GM21737 (cell line): ENCODE measurements around the gene TMPRSS5.
A peak's percentile ranks its signal among the peaks of the same experiment; 100 is the strongest.
"Not testable (repeated sequence)": the region's sequence is repeated elsewhere in the genome, so short reads cannot be mapped to it uniquely, and the experiment has no call there.

ENCODE experiments used
- ATAC-seq: cut with Tn5 transposase; IDR thresholded peaks from one replicate; pipeline ENCODE4 v1.9.1; 2021; ENCODE audit warnings: mild to moderate bottlenecking, moderate library complexity; ENCODE audit not compliant: unreplicated experiment

TMPRSS5 gene

DNA sequence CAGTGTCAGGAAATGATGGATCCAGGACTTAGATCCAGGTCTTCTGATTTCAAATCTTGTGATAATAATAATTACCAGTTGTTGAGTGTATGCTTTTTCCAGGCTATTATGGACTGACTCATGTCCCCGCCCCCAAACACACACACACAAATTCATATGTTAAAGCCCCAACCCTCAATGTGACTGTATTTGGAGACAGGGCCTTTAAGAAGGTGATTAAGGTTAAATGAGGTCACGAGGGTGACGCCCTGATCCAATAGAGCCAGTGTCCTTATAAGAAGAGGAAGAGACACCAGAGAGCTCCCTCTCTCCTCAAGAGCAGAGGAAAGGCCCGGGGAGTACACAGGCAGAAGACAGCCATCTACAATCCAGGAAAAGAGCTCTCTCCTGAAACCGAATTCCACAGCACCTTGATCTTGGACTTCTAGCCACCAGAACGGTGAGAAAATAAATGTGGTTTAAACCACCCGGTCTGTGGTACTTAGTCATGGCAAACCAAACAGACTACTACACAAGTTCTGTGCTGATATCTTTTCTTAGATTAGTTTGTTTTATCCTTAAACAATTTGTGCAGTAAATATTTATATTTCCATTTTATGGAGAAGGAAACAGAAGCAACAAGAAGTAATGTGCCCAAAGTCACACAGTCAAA lies 8.2 kb downstream of the TMPRSS5 start:
- ATAC-seq = no peak

DNA sequence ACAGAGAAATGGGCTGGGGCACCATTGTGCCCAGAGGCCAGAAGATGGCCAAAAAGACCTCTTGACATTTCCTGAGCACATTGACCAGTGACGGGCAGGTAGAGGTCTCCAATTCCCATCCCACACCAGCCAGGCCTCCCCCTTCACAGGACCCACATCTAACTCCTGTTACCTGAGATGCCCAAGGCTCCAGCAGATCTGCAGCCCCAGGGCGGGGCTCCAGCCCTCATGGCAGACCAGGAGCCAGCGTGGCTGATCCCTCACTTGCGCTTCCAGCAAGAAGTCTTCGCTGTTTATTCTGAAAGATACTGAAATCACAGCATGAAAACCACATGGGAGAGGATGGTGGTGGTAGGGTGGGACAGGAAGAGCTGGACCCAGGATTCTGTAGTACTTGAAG lies 9.0 kb downstream of the TMPRSS5 start:
- no peak for ATAC-seq

DNA sequence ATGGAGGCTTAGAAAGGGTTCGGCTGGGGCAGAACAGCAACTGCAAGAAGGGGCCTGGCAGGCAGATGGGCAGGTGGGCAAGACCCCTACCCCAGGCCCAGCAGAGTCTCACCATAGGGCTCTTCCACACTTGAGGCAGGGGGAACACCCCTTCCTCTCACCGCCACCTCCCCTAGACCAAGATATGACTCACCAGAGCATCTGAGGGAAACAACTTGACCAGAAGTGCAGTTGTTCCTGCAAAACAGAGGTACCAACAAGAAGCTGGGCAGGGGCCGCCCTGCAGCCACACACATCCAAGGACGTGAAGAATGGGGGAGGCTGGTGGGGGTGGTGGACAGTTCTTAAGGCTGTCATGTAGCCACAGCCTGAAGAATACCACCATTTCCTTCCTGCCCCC lies 10.9 kb downstream of the TMPRSS5 start:
- no peak for ATAC-seq

DNA sequence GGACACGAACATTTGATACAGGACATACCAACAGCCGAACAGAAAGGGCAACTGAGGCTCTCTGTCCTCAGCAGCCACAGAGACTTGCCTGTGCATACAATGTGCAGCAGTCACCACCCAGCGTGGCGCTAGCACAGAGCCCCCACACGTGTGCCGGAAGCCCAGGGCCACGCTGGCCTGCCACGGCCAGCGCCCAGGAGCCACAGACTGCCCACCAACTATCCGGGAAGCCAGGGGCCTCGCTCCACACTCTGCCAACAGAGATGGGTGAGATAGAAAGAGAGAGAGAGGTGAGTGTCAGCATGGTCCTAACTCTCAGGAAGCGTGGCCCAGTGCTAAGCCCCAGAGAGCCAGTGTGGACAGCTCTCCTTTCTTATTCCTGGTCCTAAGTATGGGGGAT lies 11.7 kb downstream of the TMPRSS5 start:
- no peak for ATAC-seq

DNA sequence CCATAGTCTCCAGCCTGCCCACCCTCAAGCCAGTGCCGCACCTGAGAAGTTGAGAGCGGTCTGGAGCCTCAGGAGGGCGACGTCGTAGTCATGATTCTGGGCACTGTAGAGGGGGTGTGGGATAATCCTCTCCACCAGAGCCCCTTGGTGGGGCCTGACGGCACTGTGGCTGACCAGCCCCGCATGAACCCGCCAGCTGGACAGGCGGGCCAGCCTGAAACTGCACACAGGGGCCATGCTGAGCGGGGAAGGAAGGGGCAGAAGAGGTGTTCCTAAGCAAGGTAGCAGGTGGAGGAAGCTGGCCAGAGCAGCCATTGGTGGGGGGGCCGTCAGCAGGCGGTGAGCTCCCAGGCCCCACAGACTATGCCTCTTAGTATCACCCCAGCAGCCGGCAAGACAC lies 13.1 kb downstream of the TMPRSS5 start:
- no peak for ATAC-seq

DNA sequence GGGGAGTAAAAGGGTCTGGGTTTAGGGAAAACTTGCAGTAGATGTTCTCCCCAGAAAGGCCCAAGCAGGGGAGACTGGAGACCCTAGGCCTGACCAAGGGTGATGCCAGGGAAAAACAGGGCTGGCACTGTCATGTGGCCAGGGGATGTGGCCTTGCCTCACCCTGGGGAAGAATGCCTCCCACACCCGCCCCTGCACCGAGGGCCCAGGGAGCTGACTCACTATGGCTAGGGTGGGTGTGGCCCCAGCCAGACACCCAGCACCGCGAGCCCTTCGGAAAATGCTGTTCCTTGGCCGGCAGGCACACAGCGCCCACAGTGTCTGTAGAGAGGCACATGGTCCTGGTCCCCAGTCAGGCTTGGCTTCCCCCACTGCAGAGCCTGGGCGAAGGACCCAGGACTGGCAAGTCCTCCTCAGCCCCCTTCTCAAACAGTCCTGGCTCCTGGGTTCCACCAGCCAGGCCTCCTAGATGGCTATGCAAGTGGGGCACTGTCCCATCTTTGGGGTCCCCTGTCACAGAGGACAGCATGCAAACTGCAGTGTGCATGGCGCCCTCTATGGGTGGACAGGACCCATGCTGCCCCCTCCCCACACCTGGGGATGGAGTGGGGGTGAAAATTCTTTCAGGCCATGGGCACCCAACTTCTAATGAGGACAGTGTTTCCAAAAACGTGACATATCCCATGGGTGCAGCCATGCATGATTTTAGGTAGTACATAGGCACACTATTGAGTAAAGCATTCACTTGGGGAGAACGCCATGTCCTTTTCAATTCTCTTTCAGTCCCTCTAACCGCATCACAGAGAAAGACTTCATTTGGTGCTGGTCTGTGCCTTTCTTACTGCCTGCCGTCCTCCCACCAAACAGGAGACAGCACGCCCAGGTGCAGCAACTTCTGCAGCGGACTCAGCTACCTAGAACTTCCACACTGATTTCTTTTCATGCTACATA lies 15.2 kb downstream of the TMPRSS5 start:
- ATAC-seq = no peak

DNA sequence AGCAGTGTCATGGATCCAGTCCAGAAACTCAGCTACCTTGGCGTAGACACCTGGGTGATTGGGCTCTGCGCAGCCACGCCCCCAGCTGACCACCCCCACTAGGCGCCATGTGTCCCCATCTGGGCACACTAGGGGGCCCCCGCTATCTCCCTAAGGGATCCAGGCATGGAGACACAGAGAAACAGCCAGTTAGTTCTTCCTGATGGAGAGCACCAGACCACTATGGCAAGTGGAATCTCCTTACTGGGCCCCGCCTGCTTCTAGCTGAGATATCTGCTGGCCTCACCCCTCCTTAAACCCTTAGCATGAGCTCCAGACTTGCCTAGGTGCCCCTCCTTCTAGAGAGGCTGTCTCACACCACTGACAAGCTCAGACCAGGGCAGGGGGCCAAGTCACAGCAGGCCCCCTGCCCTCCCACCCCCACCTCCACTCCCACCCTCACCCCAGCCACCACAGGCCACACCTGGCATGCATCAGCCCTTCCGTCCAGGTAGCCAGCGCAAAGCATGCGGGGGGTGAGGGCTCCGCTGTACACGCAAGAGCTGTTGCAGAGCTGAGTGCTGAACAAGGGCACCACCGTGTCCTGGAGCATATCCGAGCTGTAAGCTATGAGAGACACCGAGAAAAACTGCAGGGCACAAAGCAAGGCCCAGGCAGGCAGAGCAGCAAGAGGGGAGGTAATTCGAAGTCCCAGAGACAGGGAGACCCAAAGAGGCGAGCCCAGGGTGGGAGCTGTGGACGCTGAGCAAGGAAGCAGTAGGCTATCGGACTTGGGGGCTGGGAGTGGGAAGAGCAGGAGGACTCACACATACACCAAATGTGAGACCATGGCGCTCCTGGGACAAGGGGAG lies 16.1 kb downstream of the TMPRSS5 start:
- ATAC-seq = no peak

DNA sequence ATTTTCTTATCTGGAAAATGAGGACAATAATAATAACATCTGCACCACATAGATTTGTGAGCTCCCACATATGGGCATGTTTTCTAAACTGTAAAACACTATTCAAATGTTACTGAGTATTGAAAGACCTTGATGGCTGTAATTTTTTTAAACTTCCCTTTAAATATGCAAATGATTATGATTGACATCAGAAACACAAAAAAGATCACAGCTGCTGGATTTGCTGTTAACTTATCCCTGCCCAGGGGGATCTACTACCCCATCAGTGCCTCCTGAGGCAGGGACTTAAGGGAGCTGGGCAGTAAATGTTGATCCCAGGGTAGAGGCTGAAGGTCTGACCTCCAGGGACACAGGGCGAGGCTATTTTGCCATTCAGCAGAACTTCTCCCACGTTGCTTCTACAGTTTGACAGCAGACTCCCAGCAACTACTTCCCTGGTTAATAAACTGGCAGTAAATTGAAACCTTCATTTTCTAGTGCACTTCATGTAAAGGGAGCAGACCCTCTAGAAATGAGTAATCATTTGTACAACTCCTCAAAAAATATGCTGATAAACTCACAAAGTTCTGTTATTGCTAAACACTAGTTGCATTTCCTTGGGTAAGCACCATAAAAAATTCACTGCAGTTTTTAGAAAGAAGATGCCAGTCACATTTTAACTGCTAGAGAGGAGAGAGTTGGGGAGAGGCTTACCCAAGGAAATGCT lies 20.3 kb downstream of the TMPRSS5 start:
- no peak for ATAC-seq

DNA sequence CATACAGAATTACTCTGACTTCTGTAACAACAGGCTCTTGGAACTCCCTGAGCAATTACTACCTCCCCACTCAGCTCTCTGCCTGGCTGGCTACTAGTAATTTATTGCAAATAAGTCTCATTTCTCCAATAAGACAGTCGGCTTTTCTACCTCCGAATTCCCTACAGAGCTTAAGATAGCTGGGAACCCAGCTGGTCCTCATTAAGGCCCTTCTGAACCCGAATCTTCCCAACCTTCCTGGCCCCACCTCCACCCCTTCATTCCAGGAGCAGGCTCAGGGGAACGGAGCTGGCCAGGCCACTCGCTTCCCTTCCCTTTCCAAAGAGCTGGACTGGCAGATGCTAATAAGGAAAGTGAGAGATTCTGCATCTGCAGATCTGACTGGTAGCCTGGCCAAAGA lies 21.6 kb downstream of the TMPRSS5 start:
- ATAC-seq = no peak

DNA sequence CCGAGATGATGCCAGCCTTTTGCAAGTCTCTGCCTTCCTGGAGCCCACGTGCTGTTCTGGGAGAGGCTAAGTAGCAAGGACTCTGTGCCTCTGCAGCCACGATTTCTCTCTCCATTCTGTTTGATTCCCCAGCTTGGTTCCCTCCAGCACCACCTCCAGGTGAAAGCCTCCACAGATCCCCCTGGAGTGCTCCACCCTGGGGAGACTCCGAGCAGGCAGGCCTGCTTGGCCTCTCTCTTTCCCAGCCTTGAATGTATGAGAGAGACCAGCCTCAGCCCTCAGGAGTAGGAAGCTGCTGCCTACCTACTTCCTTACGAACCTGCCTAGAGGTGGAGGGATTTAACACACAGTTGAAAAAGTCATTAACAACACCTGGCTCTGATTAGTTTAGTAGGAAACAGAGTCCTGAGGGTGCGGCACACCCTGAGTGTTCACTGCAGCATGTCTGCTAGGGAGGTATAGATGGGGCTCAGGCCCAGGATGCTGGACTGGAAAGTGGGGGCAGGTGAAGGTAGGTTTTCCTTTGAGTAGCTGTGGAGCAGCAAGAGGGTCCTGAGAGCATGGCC lies 22.5 kb downstream of the TMPRSS5 start:
- no peak for ATAC-seq

DNA sequence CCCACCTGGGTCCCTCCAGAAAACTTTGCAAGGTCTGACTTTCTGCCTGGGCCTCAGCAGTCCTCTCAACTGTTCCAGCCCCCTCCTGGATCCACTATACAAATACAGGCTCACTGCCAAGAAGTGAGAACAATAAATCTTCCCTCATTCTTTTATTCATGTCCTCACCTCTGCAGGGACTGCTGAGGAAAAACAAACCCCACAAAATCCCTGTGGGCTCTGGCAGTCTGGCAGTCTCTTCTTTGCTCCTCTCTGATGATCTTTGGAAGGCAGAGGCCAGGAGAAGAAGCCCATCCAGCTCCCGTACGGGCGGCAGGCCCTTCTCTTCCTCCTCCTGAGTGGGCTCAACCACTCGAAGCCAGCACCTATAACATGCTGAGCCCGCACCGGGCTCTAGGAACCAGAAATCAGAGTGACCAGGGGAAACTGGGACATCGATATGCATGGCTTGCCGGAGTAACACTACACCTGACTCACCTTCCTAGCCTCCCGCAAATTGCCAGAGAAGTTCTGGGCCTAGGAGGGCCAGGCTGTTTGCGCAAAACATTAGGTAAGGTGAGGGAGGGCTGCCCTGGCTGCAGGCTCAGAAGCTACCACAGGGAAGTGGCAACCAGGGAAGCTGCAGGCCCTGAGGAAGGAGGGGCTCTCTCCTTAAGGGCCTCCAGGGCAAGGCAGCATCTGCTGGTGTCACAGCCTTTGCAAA lies 24.2 kb downstream of the TMPRSS5 start:
- no peak for ATAC-seq

DNA sequence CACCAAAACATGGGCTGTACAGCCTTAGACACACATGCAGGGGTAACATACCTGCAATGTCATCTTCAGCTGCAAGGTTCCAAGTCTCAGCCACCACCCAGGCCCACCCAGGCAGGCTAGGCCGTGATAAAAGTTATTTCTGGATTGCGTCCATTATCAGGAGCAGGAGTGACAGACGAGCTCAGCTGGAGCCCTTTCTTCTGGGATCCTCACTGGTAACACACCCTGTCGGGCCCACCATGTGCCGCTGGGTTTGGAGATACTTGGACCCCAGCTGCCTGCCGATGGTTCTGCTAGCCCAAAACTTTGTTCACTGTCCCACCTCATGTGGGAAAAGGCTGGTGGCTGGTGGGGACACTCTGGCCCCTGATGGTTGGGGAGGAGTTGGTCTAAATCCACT lies 24.8 kb downstream of the TMPRSS5 start:
- ATAC-seq = no peak

DNA sequence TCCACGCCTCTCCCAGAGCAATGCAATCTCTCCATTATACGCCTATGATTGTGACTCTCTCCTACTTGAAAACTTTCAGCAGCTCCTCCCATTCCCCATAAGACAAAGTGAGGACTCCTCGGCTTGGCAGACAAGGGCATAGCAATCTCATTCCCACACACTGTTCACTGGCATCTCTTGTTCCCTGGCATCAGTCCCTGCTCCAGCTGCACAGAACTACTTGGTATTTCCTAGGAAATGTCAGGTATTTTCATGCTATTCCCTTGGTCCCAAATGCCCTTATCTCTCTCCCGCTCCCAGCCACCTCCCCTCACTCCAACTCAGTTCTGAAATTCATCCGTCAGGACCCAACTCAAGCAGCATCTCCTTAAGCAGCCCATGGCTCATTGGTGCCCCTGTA lies 28.4 kb downstream of the TMPRSS5 start:
- no peak for ATAC-seq

DNA sequence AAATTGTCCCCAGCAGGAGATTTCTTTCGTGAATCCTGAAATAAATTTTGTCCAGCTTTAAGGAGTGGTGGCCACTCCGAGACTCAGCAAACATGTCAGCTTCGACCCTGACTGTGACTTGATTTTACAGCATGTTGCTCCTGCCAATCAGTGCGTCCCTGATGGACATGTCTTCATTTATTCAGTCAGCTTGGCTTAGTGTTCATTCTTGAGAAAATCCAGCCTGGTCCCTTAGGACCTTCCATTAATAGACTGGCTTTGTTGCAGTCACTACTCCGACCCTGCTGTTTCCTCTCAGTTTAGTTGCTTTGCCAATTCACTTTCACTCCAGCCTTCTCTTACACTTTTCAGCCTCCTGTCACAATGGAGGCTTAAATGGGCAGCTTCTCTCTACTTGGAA lies 30.5 kb downstream of the TMPRSS5 start:
- no peak for ATAC-seq

DNA sequence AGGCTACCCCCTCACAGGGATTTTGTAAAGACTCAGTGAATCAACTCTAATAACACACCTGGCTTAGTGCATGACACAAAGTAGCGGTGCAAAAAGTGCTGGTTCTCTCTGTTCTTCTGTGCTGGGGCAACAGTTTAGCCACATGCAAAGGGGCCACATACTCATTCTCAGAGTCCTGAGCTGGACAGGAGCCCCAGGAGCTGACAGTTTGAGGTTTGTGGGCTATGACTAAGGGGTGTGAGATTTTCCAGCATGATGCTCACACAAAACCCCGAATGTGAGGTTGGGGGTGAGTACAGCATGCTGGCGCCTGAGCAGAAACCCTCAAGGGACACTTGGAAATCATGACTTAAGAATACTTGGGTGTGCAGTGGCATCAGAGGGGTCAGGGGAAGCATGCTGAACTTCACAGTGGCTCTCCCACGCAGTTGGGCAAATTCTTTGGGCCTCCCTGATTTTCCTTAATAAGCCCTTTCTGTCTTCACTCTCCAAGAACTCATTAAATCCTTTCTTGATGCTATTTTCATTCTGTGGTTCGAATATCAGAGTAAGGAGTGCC lies 31.0 kb downstream of the TMPRSS5 start:
- peak; percentile 69 for ATAC-seq

DNA sequence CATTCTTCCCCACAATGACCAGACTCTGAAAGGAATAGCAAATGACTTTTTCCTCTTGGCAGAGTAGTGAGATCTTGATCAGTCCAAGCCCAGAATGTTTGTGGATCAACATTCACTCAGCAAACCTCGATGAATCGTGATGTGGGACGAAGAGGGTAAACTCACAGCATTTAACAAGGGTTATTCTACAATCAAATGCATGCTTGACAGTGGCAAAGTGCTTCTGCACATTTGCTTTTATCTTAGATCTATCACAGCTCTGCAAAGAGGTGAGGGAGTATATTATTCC lies 31.8 kb downstream of the TMPRSS5 start:
- ATAC-seq = no peak

DNA sequence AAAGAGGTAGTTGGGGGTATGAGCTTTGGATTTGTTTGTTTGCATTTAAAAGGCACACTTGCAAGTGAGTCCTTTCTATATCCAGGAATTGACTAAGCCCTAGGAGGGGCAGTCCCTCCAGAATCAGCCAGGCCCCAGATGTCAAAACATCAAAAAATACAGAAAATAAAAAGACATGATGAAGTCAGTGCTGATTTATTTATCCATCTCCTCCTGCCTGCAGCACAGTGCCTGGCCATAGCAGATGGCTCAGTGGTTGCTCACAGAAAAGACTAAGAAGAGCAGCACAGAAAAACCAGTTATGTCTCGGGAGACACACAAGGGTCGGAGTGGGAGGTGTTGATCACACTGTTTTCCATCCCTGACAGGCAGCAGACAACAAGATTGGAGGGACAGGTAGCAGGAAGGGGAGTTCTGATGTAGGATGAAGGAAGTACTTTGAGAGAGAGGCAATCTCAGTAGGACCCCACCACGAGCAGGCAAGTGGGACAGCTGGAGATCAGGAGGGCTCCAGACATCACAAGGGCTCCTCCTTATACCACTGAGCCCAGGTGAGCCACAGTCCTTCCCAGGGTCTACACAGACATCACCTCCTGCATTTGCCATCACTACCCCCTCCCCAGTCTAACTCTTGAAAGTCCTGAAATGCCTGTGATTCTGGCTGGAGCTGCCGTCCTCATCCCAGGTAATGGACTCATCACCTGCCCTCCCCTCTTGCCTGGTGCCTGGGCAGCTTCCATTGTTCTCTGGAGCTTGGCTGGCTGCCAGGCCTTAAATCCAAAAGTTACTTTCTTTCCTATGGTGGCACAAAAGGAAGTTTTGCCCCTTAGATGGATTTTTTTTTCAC lies 32.3 kb downstream of the TMPRSS5 start:
- ATAC-seq = no peak

DNA sequence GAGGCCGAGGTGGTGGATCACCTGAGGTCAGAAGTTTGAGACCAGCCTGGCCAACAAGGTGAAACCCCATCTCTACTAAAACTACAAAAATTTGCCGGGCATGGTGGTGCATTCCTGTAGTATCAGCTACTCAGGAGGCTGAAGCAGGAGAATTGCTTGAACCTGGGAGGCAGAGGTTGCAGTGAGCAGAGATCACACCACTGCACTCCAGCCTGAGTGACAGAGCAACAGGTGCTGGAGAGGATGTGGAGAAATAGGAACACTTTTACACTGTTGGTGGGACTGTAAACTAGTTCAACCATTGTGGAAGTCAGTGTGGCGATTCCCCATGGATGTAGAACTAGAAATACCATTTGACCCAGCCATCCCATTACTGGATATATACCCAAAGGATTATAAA lies 34.2 kb downstream of the TMPRSS5 start:
- not testable (repeated sequence) for ATAC-seq

DNA sequence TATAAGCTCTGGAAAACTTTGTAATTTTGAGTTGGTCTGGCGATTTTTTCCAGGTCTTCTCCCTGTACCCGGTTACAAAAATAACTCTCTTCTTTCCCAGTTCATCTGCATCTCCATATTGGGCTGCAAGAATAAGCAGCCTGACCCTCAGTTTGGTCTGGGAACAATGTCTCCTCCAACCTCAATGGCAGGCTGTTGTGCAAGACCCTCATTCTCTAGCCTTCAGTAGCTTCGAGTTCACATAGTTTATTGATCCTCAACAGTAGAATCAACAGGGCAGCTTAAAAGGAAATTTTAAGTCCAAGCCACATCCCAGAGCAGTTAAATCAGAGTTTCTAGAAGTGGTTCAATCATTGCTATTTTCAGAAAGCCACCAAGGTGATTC lies 35.3 kb downstream of the TMPRSS5 start:
- ATAC-seq = no peak
